Ovary (tissue), 9 donors: Measurements from ENCODE around the gene RBMS1. TPM values are rescaled to one million over a fixed set of nuclear protein-coding genes. Genes with fewer than 3 reads are reported as not detected.
A peak's percentile ranks its signal among the peaks of the same experiment; 100 is the strongest.

Source experiments
- DNase-seq, 5 donors: peaks; one replicate each; pipeline ENCODE4 v3.0.0-alpha.2; 2019 to 2020
- H3K27ac ChIP-seq, 2 donors: fragments of 200-600 bp; one replicate each; pipeline versions ENCODE4 v1.5.1 to v1.8.0; 2019 to 2022
- H3K27me3 ChIP-seq: fragments of 200-600 bp; one replicate; pipeline ENCODE4 v1.8.0; 2022
- H3K36me3 ChIP-seq: fragments of 200-600 bp; sonication (generic); one replicate; pipeline ENCODE4 v1.5.1; 2019
- H3K4me1 ChIP-seq: one replicate; pipeline ENCODE4 v1.8.1; 2013; ENCODE audit warnings: mild to moderate bottlenecking, moderate library complexity; ENCODE audit not compliant: insufficient read depth
- H3K4me3 ChIP-seq: fragments of 200-600 bp; sonication (generic); one replicate; pipeline ENCODE4 v1.5.1; 2017
- H3K9me3 ChIP-seq, 2 donors: fragments of 200-600 bp in 1 of 2; sonication (generic) in 1 of 2; one replicate each; pipeline versions ENCODE4 v1.5.1 to v1.8.1; 2013 to 2019; ENCODE audit warnings: mild to moderate bottlenecking in 1 of 2, moderate library complexity in 1 of 2
- CTCF ChIP-seq, 3 donors: fragments of 450-650 bp in 2 of 3; fragments of 200-600 bp in 1 of 3; IDR thresholded peaks; one replicate each; pipeline versions ENCODE4 v1.5.1 to v1.8.0; 2016 to 2022; ENCODE audit warnings: antibody characterized with exemption in 3 of 3, mild to moderate bottlenecking in 1 of 3
- EP300 ChIP-seq: sonication (generic); formaldehyde crosslinking; IDR thresholded peaks from one replicate; pipeline ENCODE4 v1.6.1; 2017; ENCODE audit warnings: antibody characterized with exemption
- POLR2A ChIP-seq: fragments of 450-650 bp; IDR thresholded peaks from one replicate; pipeline ENCODE4 v1.6.1; 2017; ENCODE audit warnings: antibody characterized with exemption, mild to moderate bottlenecking, moderate library complexity
- WGBS, 3 donors: extraction: QIAGEN DNeasy Blood & Tissue Kit in 1 of 3; methylation state at CpG; one replicate each; pipeline versions ENCODE4 v1.1.5 to v1.1.7; 2013 to 2017; 5-methylcytosine and 5-hydroxymethylcytosine counted together
- intact Hi-C, 4 donors: fragments of 100-400 bp; cut with DNase I; formaldehyde crosslinking; loops; one replicate each; pipeline versions ENCODE4 v1.11.0 to v1.15.1; 2022 to 2023
- polyA plus RNA-seq, 2 donors: library from polyadenylated mRNA; stranded (reverse); fragments of 200-250 nt in 1 of 2; fragments of 350-450 nt in 1 of 2; fragmentation: Illumina TruSeq in 1 of 2; extraction: RNeasy Lipid Tissue Mini Kit (QIAGEN cat#74804) in 1 of 2; gene quantifications; one replicate each; pipeline ENCODE4 v1.2.3, GENCODE V29; 2013 to 2014
- total RNA-seq, 7 donors: library from RNA; depleted of rRNA in 2 of 7; stranded (reverse); fragments of >200 nt in 2 of 7; fragmentation: NEBNext Ultra II Directional in 3 of 7; extraction: Animal tissue kit (Norgen Biotek cat#: 25700) in 3 of 7; gene quantifications; one replicate each; pipeline versions ENCODE4 v1.1.0 to v1.2.4, GENCODE V29; 2016 to 2023
- donor health status: DM: no; HTN: no; CAD: no; lungs with moderate emphysema.
- donor health status: DM: no; HTN: no; CAD: no.
- donor health status: Bipolar disorder and iron deficiency.
- donor health status: DM: yes; HTN: yes; CAD: no.
- donor health status: DM: no; HTN: no; CAD: no.
- donor health status: DM: yes; HTN: yes; CAD: no.

Gene RBMS1
- total and polyA plus RNA-seq, 9 donors = 50.7 to 91.9 (median 73.8) TPM

GRCh38 chr2:160309585-160309984 is 184.0 kb downstream of the RBMS1 start:
- Histone ChIP-seq H3K4me3 (no peak overlapping the region), H3K9me3 (no peaks in the 10 kb centered on the region), H3K36me3 (no peaks in the 10 kb centered on the region), H3K4me1 (peaks cover 10% of the 10 kb centered on the region), H3K27ac (no peak overlapping the region), H3K27me3 (no peaks in the 10 kb centered on the region)
- intact Hi-C loops = no loop called here
- DNase-seq = no peak
- TF ChIP-seq EP300 (no peak), POLR2A (no peak), CTCF (IDR thresholded peaks at IDR 0.05) (no peak)

- H3K27me3 ChIP-seq = no peaks in the 10 kb centered on the region
- H3K9me3 ChIP-seq = no peaks in the 10 kb centered on the region
- WGBS, 3 donors = 87 to 91% (median 89%) methylated on average over 5 of the region's 5 CpGs
- no peak overlapping the region for H3K27ac ChIP-seq
- peaks cover 9% of the 10 kb centered on the region for H3K4me1 ChIP-seq
- no peaks in the 10 kb centered on the region for H3K36me3 ChIP-seq
- TF ChIP-seq CTCF (IDR thresholded peaks at IDR 0.05) = no peak
- TF ChIP-seq EP300 = no peak
- no peak for TF ChIP-seq POLR2A
- DNase-seq = no peak
- intact Hi-C loops = no loop called here
- no peak overlapping the region for H3K4me3 ChIP-seq
Observed at GRCh38 chr2:160308915-160309314, 184.7 kb downstream of the RBMS1 start.

GRCh38 chr2:160308476-160308875 is 185.1 kb downstream of the RBMS1 start:
- H3K4me1 ChIP-seq = peaks cover 8% of the 10 kb centered on the region
- H3K36me3 ChIP-seq = no peaks in the 10 kb centered on the region
- no peak overlapping the region for H3K27ac ChIP-seq
- 97 to 100% (median 98%) methylated on average over 3 of the region's 3 CpGs for WGBS, 3 donors
- H3K9me3 ChIP-seq = no peaks in the 10 kb centered on the region
- no peak overlapping the region for H3K4me3 ChIP-seq
- H3K27me3 ChIP-seq = no peaks in the 10 kb centered on the region
- intact Hi-C loops = no loop called here
- TF ChIP-seq CTCF (IDR thresholded peaks at IDR 0.05) (no peak), EP300 (no peak), POLR2A (no peak)
- DNase-seq = no peak

GRCh38 chr2:160306985-160307384 is 186.6 kb downstream of the RBMS1 start:
- Histone ChIP-seq H3K27ac (peak overlapping the region in 1 of 2 donors; percentile 71), H3K9me3 (no peaks in the 10 kb centered on the region), H3K4me3 (no peak overlapping the region), H3K4me1 (peaks cover 7% of the 10 kb centered on the region), H3K27me3 (no peaks in the 10 kb centered on the region), H3K36me3 (no peaks in the 10 kb centered on the region)
- 8 to 16% (median 13%) methylated on average over 10 of the region's 10 CpGs for WGBS, 3 donors
- intact Hi-C loops = no loop called here
- TF ChIP-seq POLR2A = no peak
- TF ChIP-seq EP300 = no peak
- TF ChIP-seq CTCF (IDR thresholded peaks at IDR 0.05) = no peak
- peak; percentile 46 to 60 (median 55) for DNase-seq
